Lung (tissue), 12 donors: Measurements from ENCODE around the gene ATP6V1E1. TPM values are rescaled to one million over a fixed set of nuclear protein-coding genes. Genes with fewer than 3 reads are reported as not detected.
"Not testable (repeated sequence)": the region's sequence is repeated elsewhere in the genome, so short reads cannot be mapped to it uniquely, and the experiment has no call there.

ENCODE experiments used
- ATAC-seq: fragments of 200-7000 bp; cut with Tn5 transposase; one replicate; pipeline ENCODE4 v1.9.1; 2020; ENCODE audit warnings: moderate number of reproducible peaks; ENCODE audit not compliant: insufficient read depth, low FRiP score
- DNase-seq, 3 donors: peaks; one replicate each; pipeline ENCODE4 v3.0.0-alpha.2; 2013 to 2017
- H3K27ac ChIP-seq, 2 donors: one replicate each; pipeline ENCODE4 v1.5.1; 2013; ENCODE audit warnings: mild to moderate bottlenecking in 2 of 2, moderate library complexity in 2 of 2, control low read depth in 1 of 2, inconsistent platforms in 1 of 2, low read depth in 1 of 2, low read length in 1 of 2
- H3K27me3 ChIP-seq, 3 donors: one replicate each; pipeline ENCODE4 v1.5.1; 2013; ENCODE audit warnings: low read length in 2 of 3; ENCODE audit not compliant: control insufficient read depth in 3 of 3, insufficient read depth in 3 of 3
- H3K36me3 ChIP-seq, 4 donors: one replicate each; pipeline ENCODE4 v1.5.1; 2013; ENCODE audit warnings: low read length in 4 of 4, mild to moderate bottlenecking in 1 of 4, moderate library complexity in 1 of 4; ENCODE audit not compliant: control insufficient read depth in 4 of 4, insufficient read depth in 4 of 4
- H3K4me1 ChIP-seq, 5 donors: one replicate each; pipeline ENCODE4 v1.5.1; 2013; ENCODE audit warnings: low read length in 5 of 5, mild to moderate bottlenecking in 2 of 5, moderate library complexity in 1 of 5; ENCODE audit not compliant: control insufficient read depth in 5 of 5, insufficient read depth in 5 of 5
- H3K4me3 ChIP-seq: one replicate; pipeline ENCODE4 v1.5.1; 2013; ENCODE audit warnings: mild to moderate bottlenecking, control low read depth, moderate library complexity
- H3K9ac ChIP-seq, 2 donors: one replicate each; pipeline ENCODE4 v1.5.1; 2013; ENCODE audit warnings: low read length in 2 of 2, control low read depth in 1 of 2; ENCODE audit not compliant: insufficient read depth in 1 of 2
- H3K9me3 ChIP-seq, 4 donors: one replicate each; pipeline ENCODE4 v1.5.1; 2013; ENCODE audit warnings: low read length in 3 of 4, mild to moderate bottlenecking in 1 of 4, moderate library complexity in 1 of 4; ENCODE audit not compliant: control insufficient read depth in 4 of 4, insufficient read depth in 3 of 4
- WGBS, 2 donors: extraction: QIAGEN DNeasy Blood & Tissue Kit; methylation state at CpG; one replicate each; pipeline ENCODE4 v1.1.7; 2013; 5-methylcytosine and 5-hydroxymethylcytosine counted together
- polyA plus RNA-seq, 2 donors: library from polyadenylated mRNA; stranded (reverse); fragments of 200-250 nt; gene quantifications; one replicate each; pipeline ENCODE4 v1.2.1, GENCODE V29; 2013
- total RNA-seq, 2 donors: library from RNA; depleted of rRNA in 1 of 2; stranded (reverse); fragments of >200 nt in 1 of 2; gene quantifications; one replicate each; pipeline ENCODE4 v1.2.1, GENCODE V29; 2014 to 2021
- TF ChIP-seq, protein P1 (sequence below): IDR thresholded peaks from 2 replicates; pipeline ENCODE4 v1.5.1; 2012; ENCODE audit warnings: mild to moderate bottlenecking; ENCODE audit errors: control extremely low read depth, extremely low read depth
- donor health status: control.
- donor health status: control.
- donor health status: Bipolar disorder and iron deficiency.
- donor health status: healthy.
- donor health status: DM: yes; HTN: yes; CAD: no.

ATP6V1E1 gene
- total and polyA plus RNA-seq, 4 donors = 109 to 199 (median 124) TPM

DNA sequence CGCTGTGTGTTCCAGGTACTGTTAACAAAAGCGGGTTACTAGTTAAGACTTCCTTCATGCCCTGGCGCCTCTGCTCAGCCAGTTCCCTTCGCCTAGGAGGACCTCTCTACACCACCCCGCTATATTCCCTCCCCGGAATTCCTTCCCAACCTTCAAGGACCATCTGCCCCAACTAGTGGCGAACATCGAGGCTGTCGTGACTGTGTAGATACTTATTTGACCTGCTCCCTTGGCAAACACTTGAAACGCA, 9.6 kb upstream of the ATP6V1E1 start:
- Histone ChIP-seq H3K9me3 (no peaks in the 10 kb centered on the region), H3K4me1 (peaks cover 4 to 16% (median 8%) of the 10 kb centered on the region in 5 donors), H3K4me3 (peak overlapping the region; percentile 73), H3K9ac (peak overlapping the region; percentile 91 to 100), H3K36me3 (peaks cover 0 to 7% (median 0%) of the 10 kb centered on the region in 4 donors), H3K27me3 (no peaks in the 10 kb centered on the region), H3K27ac (peak overlapping the region; percentile 99)
- ATAC-seq (peak; percentile 43), DNase-seq (no peak)
- TF ChIP-seq, protein P1, sequence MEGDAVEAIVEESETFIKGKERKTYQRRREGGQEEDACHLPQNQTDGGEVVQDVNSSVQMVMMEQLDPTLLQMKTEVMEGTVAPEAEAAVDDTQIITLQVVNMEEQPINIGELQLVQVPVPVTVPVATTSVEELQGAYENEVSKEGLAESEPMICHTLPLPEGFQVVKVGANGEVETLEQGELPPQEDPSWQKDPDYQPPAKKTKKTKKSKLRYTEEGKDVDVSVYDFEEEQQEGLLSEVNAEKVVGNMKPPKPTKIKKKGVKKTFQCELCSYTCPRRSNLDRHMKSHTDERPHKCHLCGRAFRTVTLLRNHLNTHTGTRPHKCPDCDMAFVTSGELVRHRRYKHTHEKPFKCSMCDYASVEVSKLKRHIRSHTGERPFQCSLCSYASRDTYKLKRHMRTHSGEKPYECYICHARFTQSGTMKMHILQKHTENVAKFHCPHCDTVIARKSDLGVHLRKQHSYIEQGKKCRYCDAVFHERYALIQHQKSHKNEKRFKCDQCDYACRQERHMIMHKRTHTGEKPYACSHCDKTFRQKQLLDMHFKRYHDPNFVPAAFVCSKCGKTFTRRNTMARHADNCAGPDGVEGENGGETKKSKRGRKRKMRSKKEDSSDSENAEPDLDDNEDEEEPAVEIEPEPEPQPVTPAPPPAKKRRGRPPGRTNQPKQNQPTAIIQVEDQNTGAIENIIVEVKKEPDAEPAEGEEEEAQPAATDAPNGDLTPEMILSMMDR = no peak
- 0 to 1% methylated on average over 10 of the region's 10 CpGs for WGBS, 2 donors

DNA sequence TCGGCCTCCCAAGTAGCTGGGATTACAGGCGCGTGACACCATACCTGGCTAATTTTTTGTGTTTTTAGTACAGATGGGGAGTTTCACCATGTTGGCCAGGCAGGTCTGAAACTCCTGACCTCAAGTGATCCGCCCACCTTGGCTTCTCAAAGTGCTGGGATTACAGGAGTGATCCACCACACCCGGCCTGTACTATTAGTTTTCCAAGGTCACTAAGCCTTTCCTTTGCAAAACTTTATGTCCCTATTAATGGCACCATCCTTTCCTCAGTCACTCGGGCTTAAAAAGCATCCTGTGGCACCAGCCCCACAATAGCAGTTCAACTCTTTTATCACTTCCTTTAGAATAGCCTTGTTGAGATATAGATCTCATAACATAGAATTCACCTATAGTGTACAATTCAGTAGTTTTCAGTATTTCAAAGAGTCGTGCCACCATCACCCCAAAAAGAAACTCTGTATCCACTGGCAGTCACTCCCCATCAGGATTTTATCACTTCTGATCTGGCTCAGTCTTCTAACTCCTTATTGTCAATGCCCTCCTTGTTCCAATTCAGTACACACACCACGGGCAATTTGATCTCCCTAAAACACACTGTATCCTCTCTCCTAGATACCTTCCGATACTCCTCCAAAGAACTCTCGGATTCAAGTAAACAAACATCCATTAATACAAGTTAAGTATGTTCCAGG, 9.1 kb upstream of the ATP6V1E1 start:
- TF ChIP-seq, protein P1 = no peak
- peaks cover 0 to 7% (median 0%) of the 10 kb centered on the region in 4 donors for H3K36me3 ChIP-seq
- ATAC-seq (no peak), DNase-seq (no peak)
- H3K27ac ChIP-seq = peak overlapping the region; percentile 99
- peak overlapping the region; percentile 73 for H3K4me3 ChIP-seq
- no peaks in the 10 kb centered on the region for H3K27me3 ChIP-seq
- H3K4me1 ChIP-seq = peaks cover 4 to 16% (median 8%) of the 10 kb centered on the region in 5 donors
- no peaks in the 10 kb centered on the region for H3K9me3 ChIP-seq
- peak overlapping the region; percentile 91 to 100 for H3K9ac ChIP-seq
- 50 to 56% methylated on average over 10 of the region's 10 CpGs for WGBS, 2 donors

DNA sequence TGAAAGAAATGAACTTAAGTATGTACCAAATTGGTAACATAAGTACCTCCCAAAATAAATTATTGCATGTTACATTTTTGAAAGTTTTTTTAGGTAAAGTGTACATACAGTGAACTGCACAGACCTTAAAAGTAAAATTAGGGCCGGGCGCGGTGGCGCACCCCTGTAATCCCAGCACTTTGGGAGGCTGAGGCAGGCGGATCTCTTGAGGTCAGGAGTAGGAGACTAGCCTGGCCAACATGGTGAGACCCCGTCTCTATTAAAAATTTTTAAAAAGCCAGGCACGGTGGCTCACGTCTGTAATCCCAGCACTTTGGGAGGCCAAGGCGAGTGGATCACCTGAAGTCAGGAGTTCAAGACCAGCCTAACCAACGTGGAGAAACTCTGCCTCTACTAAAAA, 8.3 kb upstream of the ATP6V1E1 start:
- H3K9ac ChIP-seq, ATAC-seq, H3K27ac ChIP-seq, H3K27me3 ChIP-seq, H3K9me3 ChIP-seq, DNase-seq, H3K36me3 ChIP-seq, H3K4me3 ChIP-seq: not testable (repeated sequence)
- H3K4me1 ChIP-seq = peaks cover 4 to 16% (median 8%) of the 10 kb centered on the region in 5 donors
- 87 to 88% methylated on average over 10 of the region's 10 CpGs for WGBS, 2 donors

DNA sequence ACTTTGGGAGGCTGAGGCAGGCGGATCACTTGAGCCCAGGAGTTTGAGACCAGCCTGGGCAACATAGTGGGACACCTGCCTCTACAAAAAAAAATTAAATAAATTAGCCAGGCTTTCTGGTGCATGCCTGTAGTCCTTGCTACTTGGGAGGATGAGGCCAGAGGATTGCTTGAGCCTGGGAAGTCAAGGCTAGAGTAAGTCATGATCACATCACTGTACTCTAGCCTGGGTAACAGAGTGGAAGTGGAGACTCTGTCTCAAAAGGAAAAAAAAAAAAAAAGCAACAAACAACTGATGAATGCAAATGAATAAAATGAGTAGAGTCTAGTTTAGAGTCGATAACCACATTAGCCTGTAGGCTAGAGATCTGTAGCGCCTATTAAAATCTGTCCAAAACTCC, 6.1 kb upstream of the ATP6V1E1 start:
- Histone ChIP-seq H3K9ac (no peak overlapping the region), H3K4me3 (no peak overlapping the region), H3K27ac (no peak overlapping the region), H3K27me3 (no peaks in the 10 kb centered on the region), H3K36me3 (peaks cover 0 to 7% (median 0%) of the 10 kb centered on the region in 4 donors), H3K9me3 (no peaks in the 10 kb centered on the region), H3K4me1 (peaks cover 1 to 9% (median 4%) of the 10 kb centered on the region in 5 donors)
- 93 to 98% methylated on average over 3 of the region's 3 CpGs for WGBS, 2 donors
- DNase-seq = no peak
- ATAC-seq = no peak
- TF ChIP-seq, protein P1 = no peak
